Measurements from ENCODE around the gene PLEKHA5. TPM values are rescaled to one million over a fixed set of nuclear protein-coding genes. Genes with fewer than 3 reads are reported as not detected.

PLEKHA5 gene
- total RNA-seq, 2 donors from 2014 or later, result 53.2 to 59.4 TPM

DNA sequence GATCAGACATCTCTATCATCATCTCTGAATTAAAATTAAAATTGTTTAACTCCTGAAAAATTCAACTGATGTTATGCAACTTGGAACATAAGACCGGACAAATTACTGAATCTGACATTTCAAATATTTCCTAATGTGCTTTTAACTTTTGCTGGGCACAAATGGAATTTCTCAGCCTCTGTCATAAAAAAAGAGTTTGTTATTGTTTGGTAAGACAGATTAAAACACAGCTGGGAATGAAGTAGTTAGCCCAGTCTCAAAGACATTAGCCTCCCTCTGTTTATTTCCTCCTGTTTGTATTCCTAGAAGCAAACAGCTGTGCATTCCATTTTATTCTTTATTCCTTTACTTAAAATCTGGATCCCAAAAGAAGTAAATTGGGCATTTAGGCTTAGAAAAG is 29.4 kb downstream of the PLEKHA5 start:
- TF ChIP-seq, protein P1, sequence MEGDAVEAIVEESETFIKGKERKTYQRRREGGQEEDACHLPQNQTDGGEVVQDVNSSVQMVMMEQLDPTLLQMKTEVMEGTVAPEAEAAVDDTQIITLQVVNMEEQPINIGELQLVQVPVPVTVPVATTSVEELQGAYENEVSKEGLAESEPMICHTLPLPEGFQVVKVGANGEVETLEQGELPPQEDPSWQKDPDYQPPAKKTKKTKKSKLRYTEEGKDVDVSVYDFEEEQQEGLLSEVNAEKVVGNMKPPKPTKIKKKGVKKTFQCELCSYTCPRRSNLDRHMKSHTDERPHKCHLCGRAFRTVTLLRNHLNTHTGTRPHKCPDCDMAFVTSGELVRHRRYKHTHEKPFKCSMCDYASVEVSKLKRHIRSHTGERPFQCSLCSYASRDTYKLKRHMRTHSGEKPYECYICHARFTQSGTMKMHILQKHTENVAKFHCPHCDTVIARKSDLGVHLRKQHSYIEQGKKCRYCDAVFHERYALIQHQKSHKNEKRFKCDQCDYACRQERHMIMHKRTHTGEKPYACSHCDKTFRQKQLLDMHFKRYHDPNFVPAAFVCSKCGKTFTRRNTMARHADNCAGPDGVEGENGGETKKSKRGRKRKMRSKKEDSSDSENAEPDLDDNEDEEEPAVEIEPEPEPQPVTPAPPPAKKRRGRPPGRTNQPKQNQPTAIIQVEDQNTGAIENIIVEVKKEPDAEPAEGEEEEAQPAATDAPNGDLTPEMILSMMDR (IDR thresholded peaks at IDR 0.05), result no peak
- no peaks in the 10 kb centered on the region for H3K36me3 ChIP-seq
- H3K27me3 ChIP-seq, result no peaks in the 10 kb centered on the region
- H3K27ac ChIP-seq, result peak overlapping the region; percentile 47 to 88
- H3K9me3 ChIP-seq, result no peaks in the 10 kb centered on the region
- no peak overlapping the region for H3K4me3 ChIP-seq
- H3K4me1 ChIP-seq, result peaks cover 0 to 34% of the 10 kb centered on the region in 2 donors
- DNase-seq (ENCODE audit: low spot score), result no peak

DNA sequence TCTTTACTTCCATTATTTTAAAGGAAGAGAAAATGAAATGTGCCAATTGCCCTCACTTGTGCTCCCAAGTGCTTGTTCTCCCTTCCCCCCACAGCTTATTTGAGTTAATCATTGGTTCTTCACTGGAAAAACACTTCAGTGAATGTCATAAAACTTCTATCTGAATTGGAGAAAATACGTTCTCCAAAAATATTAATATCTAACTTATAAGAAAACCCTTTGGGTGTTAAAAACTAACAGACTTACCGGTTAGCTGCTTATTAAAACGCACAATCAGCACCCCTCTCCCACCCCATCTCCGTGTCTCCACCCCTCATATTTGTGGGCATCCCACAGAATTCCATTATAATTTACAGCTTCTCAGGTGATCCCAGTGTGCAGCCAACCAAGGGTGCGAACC is 31.7 kb downstream of the PLEKHA5 start:
- Histone ChIP-seq H3K4me3 (no peak overlapping the region), H3K9me3 (no peaks in the 10 kb centered on the region), H3K4me1 (peaks cover 0 to 24% of the 10 kb centered on the region in 2 donors)

DNA sequence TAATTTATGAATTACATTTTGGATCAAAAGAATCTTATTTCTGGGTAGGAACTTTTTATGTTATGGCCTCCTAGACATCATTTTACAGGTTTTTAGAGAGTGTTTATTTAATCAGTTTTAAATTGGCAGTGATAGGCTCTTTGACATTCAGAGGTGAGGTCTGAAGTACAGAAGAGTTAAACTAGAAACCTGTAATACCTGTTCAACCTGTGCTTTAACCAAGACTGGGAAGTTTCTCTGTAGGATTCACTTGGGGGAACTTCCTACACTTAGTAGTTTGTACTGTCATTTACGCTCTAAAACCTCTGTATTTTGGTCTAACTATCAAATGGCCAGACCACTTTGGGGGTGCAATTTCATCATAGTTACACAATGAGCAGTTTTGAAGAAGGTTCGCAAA is 35.9 kb downstream of the PLEKHA5 start:
- Histone ChIP-seq H3K36me3 (no peaks in the 10 kb centered on the region), H3K4me3 (no peak overlapping the region), H3K9me3 (no peaks in the 10 kb centered on the region), H3K27ac (peak overlapping the region; percentile 3 to 32), H3K27me3 (no peaks in the 10 kb centered on the region), H3K4me1 (peaks cover 0 to 9% of the 10 kb centered on the region in 2 donors)
- TF ChIP-seq, protein P1 (IDR thresholded peaks at IDR 0.05), result no peak
- no peak for DNase-seq (ENCODE audit: low spot score)

More for the DNA sequence above, 31.7 kb downstream of the PLEKHA5 start:
- no peak for DNase-seq (ENCODE audit: low spot score)
- TF ChIP-seq, protein P1 (IDR thresholded peaks at IDR 0.05), result no peak
- H3K36me3 ChIP-seq, result no peaks in the 10 kb centered on the region
- no peaks in the 10 kb centered on the region for H3K27me3 ChIP-seq
- H3K27ac ChIP-seq, result no peak overlapping the region

DNA sequence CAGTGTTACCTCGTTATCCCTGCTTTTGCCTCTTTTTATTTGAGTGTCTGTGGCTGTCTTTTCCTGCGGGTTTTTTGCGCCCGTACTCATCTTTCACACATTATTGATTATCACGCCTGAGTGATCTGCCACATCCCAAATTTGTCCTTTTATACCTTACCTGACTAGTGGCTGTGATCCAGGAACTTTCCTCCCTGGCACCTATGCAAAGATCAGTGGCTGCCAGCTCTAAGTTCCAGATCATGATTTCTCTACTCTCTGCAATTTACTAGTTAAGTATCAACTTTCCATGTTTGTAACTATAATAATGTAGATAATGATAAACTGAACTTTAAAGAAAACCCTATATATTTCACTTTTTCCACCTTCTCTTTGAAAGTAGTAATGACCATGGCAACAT is 36.9 kb downstream of the PLEKHA5 start:
- no peak for DNase-seq (ENCODE audit: low spot score)
- H3K9me3 ChIP-seq, result no peaks in the 10 kb centered on the region
- H3K27ac ChIP-seq, result peak overlapping the region in 1 of 2 donors; percentile 32
- H3K36me3 ChIP-seq, result no peaks in the 10 kb centered on the region
- H3K4me3 ChIP-seq, result no peak overlapping the region
- H3K4me1 ChIP-seq, result peaks cover 0 to 10% of the 10 kb centered on the region in 2 donors
- TF ChIP-seq, protein P1 (IDR thresholded peaks at IDR 0.05), result no peak
- no peaks in the 10 kb centered on the region for H3K27me3 ChIP-seq

DNA sequence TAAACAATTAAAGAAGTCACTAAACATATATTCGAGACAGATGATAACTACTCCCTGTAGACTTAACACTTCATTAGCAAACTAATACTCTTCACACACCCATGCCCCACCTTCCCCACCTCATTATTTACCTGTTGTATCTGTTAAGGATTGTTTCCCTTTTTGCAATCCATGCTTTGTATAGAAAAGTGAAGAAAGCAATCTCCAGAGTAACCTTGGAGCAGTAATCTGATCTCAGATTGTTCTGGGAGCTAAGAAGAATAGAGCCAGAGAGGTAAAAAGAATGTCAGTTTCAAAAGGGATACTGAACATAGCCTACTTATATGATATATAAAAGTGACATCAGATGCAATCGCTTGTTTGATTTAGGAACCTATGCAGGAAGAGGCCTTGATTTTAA is 37.4 kb downstream of the PLEKHA5 start:
- Histone ChIP-seq H3K4me1 (peaks cover 0 to 15% of the 10 kb centered on the region in 2 donors), H3K9me3 (no peaks in the 10 kb centered on the region), H3K4me3 (no peak overlapping the region), H3K27ac (peak overlapping the region in 1 of 2 donors; percentile 32), H3K27me3 (no peaks in the 10 kb centered on the region), H3K36me3 (no peaks in the 10 kb centered on the region)
- TF ChIP-seq, protein P1 (IDR thresholded peaks at IDR 0.05), result no peak
- no peak for DNase-seq (ENCODE audit: low spot score)

DNA sequence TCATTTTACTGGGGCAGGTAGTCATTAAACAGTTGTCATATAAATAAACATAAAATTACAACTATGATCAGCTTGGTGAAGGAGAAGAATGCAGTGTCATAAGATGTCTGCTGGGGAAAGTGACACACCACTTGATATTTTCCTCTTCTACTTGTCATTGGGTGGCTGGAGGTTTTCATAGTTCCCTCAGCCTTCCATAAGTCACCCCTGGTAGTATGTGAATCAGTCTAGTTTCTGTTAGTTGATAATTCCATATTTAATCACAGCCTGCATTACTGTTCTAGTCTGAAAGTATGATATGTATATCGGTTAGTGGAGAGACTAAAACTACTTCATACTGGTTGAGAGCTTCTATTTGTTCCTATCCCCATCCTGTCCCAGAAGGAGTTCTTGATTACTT is 38.2 kb downstream of the PLEKHA5 start:
- Histone ChIP-seq H3K9me3 (no peaks in the 10 kb centered on the region), H3K27ac (peak overlapping the region in 1 of 2 donors; percentile 32), H3K4me1 (peaks cover 0 to 15% of the 10 kb centered on the region in 2 donors), H3K36me3 (no peaks in the 10 kb centered on the region), H3K27me3 (no peaks in the 10 kb centered on the region), H3K4me3 (no peak overlapping the region)
- TF ChIP-seq, protein P1 (IDR thresholded peaks at IDR 0.05), result no peak
- DNase-seq (ENCODE audit: low spot score), result no peak

Data from right atrium auricular region (tissue), 2 donors.